Activated CD8-positive, alpha-beta memory T cell treated with anti-CD3 and anti-CD28 coated beads for 36 hours (primary cell): ENCODE results near the gene ESR2. TPM values are rescaled to one million over a fixed set of nuclear protein-coding genes. Genes with fewer than 3 reads are reported as not detected.
"Not testable (repeated sequence)": the region's sequence is repeated elsewhere in the genome, so short reads cannot be mapped to it uniquely, and the experiment has no call there.

Experiments
- CTCF ChIA-PET: fragments of 350-600 bp; sonication (Branson Sonifier 250); formaldehyde crosslinking; loops from one replicate; lab custom pipeline; 2021; ENCODE audit warnings: antibody characterized with exemption; lab: Charles Lee
- POLR2A ChIA-PET: fragments of 350-600 bp; sonication (Branson Sonifier 250); formaldehyde crosslinking; loops from one replicate; lab custom pipeline; 2021; ENCODE audit warnings: antibody characterized with exemption; lab: Charles Lee
- total RNA-seq, 2 experiments: library from RNA; stranded (reverse); gene quantifications; one replicate each; pipeline ENCODE4 v1.2.3, GENCODE V29; 2021

The ESR2 gene
- 1 to 10 TPM; 2.0 to 2.1 TPM for total RNA-seq

GRCh38 chr14:64293976-64294671 is at the start of gene ESR2:
Gene ESR2, minus strand, starts transcription at chr14:64294371. Its CDS starts 11,386 bp downstream, at chr14:64282985.
- ChIA-PET POLR2A (interaction anchor here (0.6 kb wide), 1 partner anchor 127 kb away, joined by 5 read pairs; no protein-coding TSS in a partner anchor), CTCF (interaction anchor here (0.6 to 2.8 kb wide), 7 partner anchors 10 to 494 kb away, joined by 3 to 15 read pairs (median 3); no protein-coding TSS in a partner anchor)

- ChIA-PET CTCF (no interaction called here), POLR2A (interaction anchor here (0.5 kb wide), 1 partner anchor 9 kb away, joined by 8 read pairs; no protein-coding TSS in a partner anchor)
Observed at GRCh38 chr14:64340560-64341196, 46.5 kb upstream of the ESR2 start.

GRCh38 chr14:64338616-64339316 is 44.6 kb upstream of the ESR2 start:
- CTCF ChIA-PET = interaction anchor here (0.9 to 1.6 kb wide), 5 partner anchors 35 to 297 kb away, joined by 3 to 7 read pairs (median 5); partner anchors contain the start of genes HSPA2 and MTHFD1
- POLR2A ChIA-PET = interaction anchor here (2.4 kb wide), 1 partner anchor 49 kb away, joined by 17 read pairs; the partner anchor contains the start of gene MTHFD1

- ChIA-PET CTCF (interaction anchor here (0.6 to 1.6 kb wide), 6 partner anchors 34 to 651 kb away, joined by 3 to 7 read pairs (median 4); partner anchors contain the start of genes HSPA2 and MTHFD1), POLR2A (interaction anchor here (0.8 to 2.4 kb wide), 2 partner anchors 50 to 485 kb away, joined by 3 to 17 read pairs; partner anchors contain the start of genes MTHFD1 and SYNE2)
Observed at GRCh38 chr14:64337888-64338615, 43.9 kb upstream of the ESR2 start.

- ChIA-PET CTCF (no interaction called here), POLR2A (no interaction called here)
Observed at GRCh38 chr14:64329149-64329548, 35.0 kb upstream of the ESR2 start.

GRCh38 chr14:64326502-64326901 is 32.3 kb upstream of the ESR2 start:
- POLR2A ChIA-PET = no interaction called here
- CTCF ChIA-PET = no interaction called here

GRCh38 chr14:64324895-64325294 is 30.7 kb upstream of the ESR2 start:
- CTCF ChIA-PET = interaction anchor here (1.4 kb wide), 1 partner anchor 9 kb away, joined by 4 read pairs; no protein-coding TSS in a partner anchor
- POLR2A ChIA-PET = no interaction called here

GRCh38 chr14:64324461-64324860 is 30.3 kb upstream of the ESR2 start:
- ChIA-PET POLR2A (no interaction called here), CTCF (interaction anchor here (1.4 kb wide), 1 partner anchor 10 kb away, joined by 4 read pairs; no protein-coding TSS in a partner anchor)

GRCh38 chr14:64320362-64320761 is 26.2 kb upstream of the ESR2 start:
- CTCF ChIA-PET, POLR2A ChIA-PET: not testable (repeated sequence)

GRCh38 chr14:64318695-64319094 is 24.5 kb upstream of the ESR2 start:
- POLR2A ChIA-PET, CTCF ChIA-PET: not testable (repeated sequence)

GRCh38 chr14:64303471-64303917 is 9.3 kb upstream of the ESR2 start:
- ChIA-PET CTCF (interaction anchor here (0.5 to 2.2 kb wide), 17 partner anchors 9 to 472 kb away, joined by 3 to 15 read pairs (median 4); partner anchors contain the start of gene ESR2), POLR2A (no interaction called here)

- POLR2A ChIA-PET = no interaction called here
- CTCF ChIA-PET = interaction anchor here (0.7 kb wide), 1 partner anchor 111 kb away, joined by 3 read pairs; no protein-coding TSS in a partner anchor
Observed at GRCh38 chr14:64298773-64299172, 4.6 kb upstream of the ESR2 start.

- ChIA-PET CTCF (no interaction called here), POLR2A (no interaction called here)
Observed at GRCh38 chr14:64296561-64296960, 2.4 kb upstream of the ESR2 start.

GRCh38 chr14:64294672-64295413 is 672 bp upstream of the ESR2 start:
- ChIA-PET CTCF (interaction anchor here (0.7 to 2.8 kb wide), 8 partner anchors 9 to 495 kb away, joined by 3 to 15 read pairs (median 3); no protein-coding TSS in a partner anchor), POLR2A (interaction anchor here (0.6 kb wide), 1 partner anchor 126 kb away, joined by 5 read pairs; no protein-coding TSS in a partner anchor)

- CTCF ChIA-PET = no interaction called here
- POLR2A ChIA-PET = no interaction called here
Observed at GRCh38 chr14:64292197-64292596, 2.0 kb downstream of the ESR2 start.

- POLR2A ChIA-PET = no interaction called here
- CTCF ChIA-PET = no interaction called here
Observed at GRCh38 chr14:64289571-64289970, 4.6 kb downstream of the ESR2 start.

- POLR2A ChIA-PET = no interaction called here
- CTCF ChIA-PET = interaction anchor here (1.0 kb wide), 1 partner anchor 22 kb away, joined by 4 read pairs; no protein-coding TSS in a partner anchor
Observed at GRCh38 chr14:64281805-64282204, 12.4 kb downstream of the ESR2 start.
